SH-SY5Y (cell line): ENCODE measurements around the gene MBNL2.

ENCODE experiments used
- GATA2 ChIP-seq: IDR thresholded peaks from 2 replicates; pipeline ENCODE4 v1.6.1; 2011; ENCODE audit warnings: mild to moderate bottlenecking, low read depth, low read length
- GATA3 ChIP-seq: IDR thresholded peaks from 2 replicates; pipeline ENCODE4 v1.6.1; 2011; ENCODE audit warnings: low read depth, mild to moderate bottlenecking, low read length, moderate library complexity

MBNL2 gene

DNA sequence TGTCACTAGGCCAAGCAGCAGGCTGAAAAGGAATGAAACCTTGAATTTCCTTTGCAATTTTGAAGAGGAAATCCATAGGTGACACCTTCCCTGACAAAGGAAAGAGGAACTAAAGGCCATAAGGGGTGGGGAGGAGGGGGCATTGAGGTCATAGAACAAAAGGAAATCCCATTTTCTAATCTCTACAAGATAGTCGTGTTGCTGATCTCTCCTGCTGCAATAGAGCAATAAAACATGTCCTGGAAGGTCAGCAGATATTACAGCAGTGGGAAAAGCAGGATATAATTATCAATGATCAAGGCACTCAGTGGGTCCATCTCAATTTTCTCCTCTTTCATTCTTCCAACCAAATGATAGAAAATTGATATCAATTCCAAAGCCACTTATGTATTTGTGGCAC lies 191.6 kb downstream of the MBNL2 start:
- TF ChIP-seq GATA3 (no peak), GATA2 (no peak)

DNA sequence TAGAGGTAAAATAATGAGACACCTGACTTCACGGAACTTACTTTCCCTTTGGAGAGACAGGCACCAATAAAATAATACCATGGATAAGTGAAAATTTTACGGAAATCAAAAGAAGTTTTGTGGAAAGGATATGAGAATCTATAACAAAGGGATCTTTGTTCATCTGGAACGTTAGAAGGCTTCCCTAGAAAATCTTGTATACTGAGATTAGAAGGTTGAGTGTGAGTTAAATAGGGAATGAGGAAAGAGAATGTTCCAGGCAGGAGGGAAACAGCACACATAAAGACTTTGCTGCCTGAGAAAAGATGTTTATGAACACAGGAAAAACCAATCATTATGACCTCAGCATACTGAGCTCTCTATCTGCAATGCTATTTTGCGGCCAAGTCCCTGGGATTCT lies 192.3 kb downstream of the MBNL2 start:
- TF ChIP-seq GATA2 (no peak), GATA3 (no peak)

DNA sequence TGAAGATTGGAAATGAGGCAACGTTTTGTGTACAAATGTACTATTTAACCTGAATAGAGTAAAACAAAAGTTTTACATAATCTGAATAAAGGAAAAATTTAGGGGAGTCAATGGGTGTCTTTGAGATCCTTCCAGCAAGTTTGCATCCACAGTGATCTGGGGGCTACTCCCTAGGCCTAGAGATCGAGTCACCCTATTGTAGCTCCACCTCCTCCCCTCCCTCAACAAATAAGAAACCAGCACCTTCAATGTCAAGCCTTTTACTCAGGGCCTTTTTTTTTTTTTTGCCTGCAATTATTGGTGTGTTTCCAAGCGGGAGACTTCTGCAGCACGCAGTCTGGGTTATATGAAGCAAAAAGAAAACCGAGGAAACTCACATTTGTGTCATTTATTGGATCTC lies 195.6 kb downstream of the MBNL2 start:
- TF ChIP-seq GATA2 (no peak), GATA3 (no peak)

DNA sequence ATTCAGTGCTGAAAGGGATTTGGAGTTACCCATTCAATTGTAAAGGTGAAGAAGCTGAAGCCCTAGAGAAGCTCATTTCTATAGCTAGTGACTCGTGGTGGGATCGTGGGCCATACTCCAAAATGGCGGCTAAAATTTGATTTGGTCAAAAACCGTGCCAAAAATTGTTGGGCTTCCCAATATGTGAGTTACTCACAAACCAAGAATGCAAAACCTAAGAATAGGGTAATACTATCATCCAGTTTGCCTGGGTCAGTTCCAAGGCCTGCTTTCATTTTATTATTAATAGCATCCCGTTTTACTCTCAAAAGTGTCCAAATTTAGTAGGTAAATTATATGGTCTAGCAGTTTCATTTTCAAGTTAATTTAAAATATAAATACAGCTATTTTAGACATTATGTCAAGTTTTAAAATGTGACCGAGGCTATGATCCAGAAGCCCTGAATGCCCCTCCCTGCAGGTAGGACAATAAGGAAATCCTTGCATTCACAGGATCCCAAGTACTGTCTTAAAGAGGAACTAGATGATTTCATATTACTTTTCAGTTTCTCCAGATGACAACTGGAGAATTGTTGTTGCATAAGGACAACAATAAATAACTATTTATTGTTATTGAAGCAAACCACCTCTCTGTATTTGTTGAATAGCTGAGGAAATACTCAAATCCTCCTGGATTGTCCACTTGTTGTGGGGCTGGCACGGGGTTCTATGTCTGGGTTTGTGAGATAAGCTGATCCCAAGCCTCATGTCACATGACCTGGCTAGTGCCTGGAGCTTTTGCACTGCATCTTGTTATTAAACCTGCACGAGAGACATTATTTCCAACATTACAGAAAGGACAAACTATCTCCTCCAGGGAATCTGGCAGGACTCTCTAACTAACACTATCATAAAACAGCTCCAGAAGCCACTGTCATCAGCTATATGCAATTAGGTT lies 200.3 kb downstream of the MBNL2 start:
- TF ChIP-seq GATA2 (no peak), GATA3 (no peak)

GRCh38 chr13:97423300-97424045 lies 201.3 kb downstream of the MBNL2 start:
- TF ChIP-seq GATA3, result no peak
- no peak for TF ChIP-seq GATA2

GRCh38 chr13:97425590-97425989 lies 203.5 kb downstream of the MBNL2 start:
- TF ChIP-seq GATA2 (no peak), GATA3 (no peak)

DNA sequence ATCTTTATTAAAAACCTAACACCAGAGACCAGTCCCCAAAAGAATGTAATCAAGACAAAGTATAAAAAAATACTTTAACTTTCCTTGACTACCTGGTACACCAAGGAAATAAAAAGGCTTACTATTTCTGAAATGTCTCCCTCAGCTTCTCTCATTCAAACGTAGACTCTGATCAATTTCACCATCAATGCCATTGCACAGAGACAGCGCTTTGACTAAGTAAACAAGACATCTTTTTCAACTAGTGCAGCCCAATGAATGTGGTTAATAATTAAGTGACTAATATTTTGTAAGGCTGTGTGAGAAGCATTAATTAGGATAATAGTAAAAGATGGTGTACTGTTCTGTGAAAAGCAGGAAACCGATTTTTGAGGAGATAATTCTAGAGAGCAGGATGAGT lies 204.6 kb downstream of the MBNL2 start:
- TF ChIP-seq GATA2 (no peak), GATA3 (no peak)

- no peak for TF ChIP-seq GATA2
- no peak for TF ChIP-seq GATA3
Measured at GRCh38 chr13:97429681-97430081, 207.5 kb downstream of the MBNL2 start.

DNA sequence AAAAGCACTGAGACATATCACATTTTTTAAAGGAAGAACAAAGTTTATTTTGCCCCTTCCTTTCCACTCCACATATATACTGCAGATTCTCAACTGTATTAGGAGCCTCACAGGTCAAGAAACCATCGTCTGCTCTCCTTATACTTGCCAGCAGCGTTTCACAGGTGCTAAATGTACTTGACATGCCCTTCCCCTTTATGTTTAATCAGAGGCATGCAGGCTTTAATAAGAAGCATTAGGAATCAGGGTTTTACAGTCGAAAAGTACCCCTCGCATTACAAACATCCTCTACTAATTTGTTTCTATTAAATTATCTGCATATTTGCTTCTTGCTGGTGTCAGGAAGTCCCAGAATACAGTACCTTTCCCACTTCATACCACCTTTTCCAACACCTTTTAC lies 208.2 kb downstream of the MBNL2 start:
- TF ChIP-seq GATA3, result no peak
- no peak for TF ChIP-seq GATA2

- TF ChIP-seq GATA3 (no peak), GATA2 (no peak)
Measured at GRCh38 chr13:97431171-97431764, 209.1 kb downstream of the MBNL2 start.

- TF ChIP-seq GATA2 (no peak), GATA3 (no peak)
Measured at GRCh38 chr13:97432232-97432916, 210.2 kb downstream of the MBNL2 start.

GRCh38 chr13:97432917-97433726 lies 211.0 kb downstream of the MBNL2 start:
- no peak for TF ChIP-seq GATA2
- TF ChIP-seq GATA3, result no peak

DNA sequence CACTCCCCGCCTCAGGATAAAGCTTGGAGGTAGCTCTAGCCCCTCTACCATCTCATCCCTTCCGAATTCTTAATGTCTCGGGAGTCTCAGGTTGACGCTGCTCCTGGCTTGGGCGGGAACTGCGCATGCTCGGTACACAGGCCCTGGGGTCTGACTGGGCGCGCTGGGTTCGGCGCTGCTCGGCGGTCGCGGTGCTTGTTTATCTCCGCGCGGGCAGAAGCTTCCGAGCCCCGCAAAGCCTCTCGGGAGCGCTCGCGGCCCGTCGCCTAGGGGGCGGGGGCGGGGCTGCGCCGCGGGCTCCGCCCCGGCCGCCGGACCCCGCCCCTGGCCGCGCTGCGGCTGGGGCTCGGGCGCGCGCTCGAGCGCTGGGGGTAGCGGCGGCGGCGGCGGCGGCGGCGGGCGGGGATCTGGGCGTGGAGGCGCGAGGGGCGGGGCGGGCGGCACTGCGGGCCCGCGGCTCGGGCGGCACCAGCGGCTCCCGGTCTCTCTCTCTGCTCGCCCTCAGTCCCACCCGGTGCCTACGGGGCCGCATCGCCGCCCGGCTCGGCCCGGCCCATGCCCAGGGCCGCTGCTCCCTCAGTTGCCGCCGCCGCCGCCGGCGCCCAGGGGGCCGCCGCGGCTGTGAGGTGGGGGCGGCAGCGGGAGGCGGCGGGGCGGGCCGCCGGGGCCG lies 211.7 kb downstream of the MBNL2 start, which contains the start of gene RAP2A:
RAP2A (plus strand) TSS at position 443 of the 670 bp plus-strand sequence. CDS start 302 bp downstream, outside the sequence.
- TF ChIP-seq GATA2 (no peak), GATA3 (no peak)
